WI38 (cell line): Measurements from ENCODE around the gene CNGA3.
"Not testable (repeated sequence)": the region's sequence is repeated elsewhere in the genome, so short reads cannot be mapped to it uniquely, and the experiment has no call there.

ENCODE experiments used
- H3K4me3 ChIP-seq: 2 replicates; pipeline ENCODE4 v1.5.1; 2011; ENCODE audit warnings: low read depth, mild to moderate bottlenecking, control low read depth, low read length
- CTCF ChIP-seq: IDR thresholded peaks from 2 replicates; pipeline ENCODE4 v1.5.1; 2012; ENCODE audit warnings: low read depth, mild to moderate bottlenecking, control low read depth, low read length

CNGA3 gene

DNA sequence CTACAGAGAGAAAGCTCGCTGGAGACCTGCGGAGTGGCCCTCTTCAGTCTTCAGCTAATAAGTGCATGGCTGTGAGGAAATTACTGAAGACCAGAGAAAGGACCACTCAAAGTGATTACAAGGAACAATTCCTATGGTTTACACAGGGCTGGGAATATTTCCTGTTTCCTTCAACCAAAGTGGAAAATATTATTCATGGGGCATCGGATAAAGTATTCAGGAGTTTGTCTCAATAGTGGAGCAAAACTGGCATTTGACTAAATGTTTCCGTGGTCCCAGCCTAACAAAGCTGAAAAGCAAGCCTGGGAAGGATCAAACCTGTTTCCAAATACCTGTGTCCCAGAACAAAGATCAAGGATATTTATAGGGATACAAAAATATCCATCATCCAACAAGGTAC is 32.0 kb upstream of the CNGA3 start:
- no peak for TF ChIP-seq CTCF
- no peak overlapping the region for H3K4me3 ChIP-seq

GRCh38 chr2:98315957-98316356 is 30.3 kb upstream of the CNGA3 start:
- no peak for TF ChIP-seq CTCF
- no peak overlapping the region for H3K4me3 ChIP-seq

DNA sequence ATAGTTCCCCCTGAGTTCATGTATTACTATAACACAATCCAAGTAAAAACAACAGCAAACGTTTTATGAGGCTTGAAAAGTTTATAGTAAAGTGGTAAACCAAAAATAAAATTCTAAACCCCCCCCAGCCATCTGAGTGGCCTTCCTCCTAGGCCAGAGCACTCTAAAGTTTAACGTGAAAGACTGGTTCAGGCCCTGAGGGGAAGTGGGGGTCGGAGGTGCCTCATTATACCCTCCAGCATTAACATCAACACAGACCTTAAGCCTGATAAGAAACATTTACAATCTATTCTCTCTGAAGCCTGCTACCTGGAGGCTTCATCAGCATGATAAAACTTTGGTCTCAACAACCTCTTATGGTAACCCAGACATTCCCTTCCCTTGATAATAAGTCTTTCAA is 29.0 kb upstream of the CNGA3 start:
- H3K4me3 ChIP-seq = no peak overlapping the region
- TF ChIP-seq CTCF = no peak

DNA sequence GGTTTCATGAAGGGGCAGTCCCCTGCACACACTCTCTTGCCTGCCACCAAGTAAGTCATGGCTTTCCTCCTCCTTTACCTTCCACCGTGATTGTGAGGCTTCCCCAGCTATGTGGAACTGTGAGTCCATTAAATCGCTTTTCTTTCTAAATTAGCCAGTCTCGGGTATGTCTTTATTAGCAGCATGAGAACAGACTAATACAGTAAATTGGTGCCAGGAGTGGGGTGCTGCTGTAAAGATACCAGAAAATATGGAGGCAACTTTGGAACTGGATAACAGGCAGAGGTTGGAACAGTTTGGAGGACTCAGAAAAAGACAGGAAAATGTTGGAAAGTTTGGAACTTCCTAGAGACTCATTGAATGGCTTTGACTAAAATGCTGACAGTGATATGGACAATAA is 26.1 kb upstream of the CNGA3 start:
- not testable (repeated sequence) for H3K4me3 ChIP-seq

DNA sequence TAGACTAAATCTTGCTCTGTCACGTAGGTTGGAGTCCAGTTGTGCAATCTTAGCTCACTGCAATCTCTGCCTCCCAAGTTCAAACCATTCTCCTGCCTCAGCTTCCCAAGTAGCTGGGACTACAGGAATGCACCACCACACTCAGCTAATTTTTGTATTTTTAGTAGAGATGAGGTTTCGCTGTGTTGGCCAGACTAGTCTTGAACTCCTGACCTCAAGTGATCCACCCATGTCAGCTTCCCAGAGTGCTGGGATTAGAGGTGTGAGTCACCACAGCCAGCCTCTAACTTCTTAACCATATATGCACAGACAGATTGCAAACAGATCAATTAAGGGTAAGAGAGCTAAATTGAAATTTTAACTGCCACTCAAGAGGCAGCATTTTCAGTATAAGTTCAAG is 22.1 kb upstream of the CNGA3 start:
- H3K4me3 ChIP-seq = no peak overlapping the region
- TF ChIP-seq CTCF = no peak

- no peak for TF ChIP-seq CTCF
- no peak overlapping the region for H3K4me3 ChIP-seq
Observed at GRCh38 chr2:98327776-98328175, 18.5 kb upstream of the CNGA3 start.

DNA sequence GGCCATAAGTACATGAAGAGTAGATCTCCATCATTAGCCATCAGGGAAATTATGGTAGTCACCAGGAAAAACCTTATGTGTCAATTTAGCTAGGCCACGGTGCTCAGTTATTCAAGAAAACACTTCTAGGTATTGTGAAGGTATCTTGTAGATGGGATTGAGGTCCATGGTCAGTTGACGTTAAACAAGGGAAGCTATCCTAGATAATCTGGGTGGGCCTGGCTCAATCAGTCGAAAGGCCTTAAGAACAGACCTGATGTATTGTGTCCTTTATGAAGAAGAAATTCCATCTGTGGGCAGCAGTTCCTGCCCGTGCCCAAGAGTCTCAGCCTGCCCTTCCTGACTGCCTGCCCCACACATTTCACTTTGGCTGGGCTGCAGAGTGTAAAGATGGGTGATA is 16.7 kb upstream of the CNGA3 start:
- TF ChIP-seq CTCF = no peak
- H3K4me3 ChIP-seq = no peak overlapping the region

DNA sequence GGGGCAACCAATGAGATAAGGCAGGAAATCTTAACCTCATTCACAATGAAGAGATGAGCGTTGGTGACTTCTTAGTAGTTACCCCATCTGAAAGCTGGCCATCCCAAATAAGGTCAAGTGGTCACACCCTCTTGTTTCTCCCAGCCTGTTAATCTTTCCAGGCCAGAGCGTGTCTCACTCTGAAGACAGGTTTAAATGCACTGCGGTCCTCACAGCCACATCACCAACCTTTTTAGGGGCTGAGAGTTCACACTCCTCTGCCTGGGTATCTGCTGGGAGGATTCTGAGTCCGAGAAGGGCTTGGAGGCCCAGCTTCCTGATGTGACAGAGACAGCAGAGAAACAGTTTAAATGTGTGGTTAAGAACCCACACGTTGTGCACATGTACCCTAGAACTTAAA is 13.3 kb upstream of the CNGA3 start:
- H3K4me3 ChIP-seq = no peak overlapping the region
- no peak for TF ChIP-seq CTCF
